Activated T-cell treated with anti-CD3 and anti-CD28 coated beads for 4 hours (primary cell): Measurements from ENCODE around the gene NEK4.

Experiments
- DNase-seq: peaks from one replicate; pipeline ENCODE4 v3.0.0-alpha.2; 2020

The NEK4 gene

GRCh38 chr3:52770496-52771333 is at the start of gene NEK4:
Gene NEK4 (minus strand): TSS chr3:52770940. CDS start chr3:52770746, 194 bp downstream.
- peak; percentile 57 for DNase-seq

- no peak for DNase-seq
Measured at GRCh38 chr3:52819936-52820335, 49.2 kb upstream of the NEK4 start.

- DNase-seq: no peak
Measured at GRCh38 chr3:52817860-52818259, 47.1 kb upstream of the NEK4 start.

GRCh38 chr3:52817221-52817620 is 46.5 kb upstream of the NEK4 start:
- no peak for DNase-seq

- no peak for DNase-seq
Measured at GRCh38 chr3:52816654-52817053, 45.9 kb upstream of the NEK4 start.

GRCh38 chr3:52816199-52816598 is 45.5 kb upstream of the NEK4 start:
- DNase-seq: no peak

- no peak for DNase-seq
Measured at GRCh38 chr3:52813810-52814209, 43.1 kb upstream of the NEK4 start.

- no peak for DNase-seq
Measured at GRCh38 chr3:52811452-52812011, 40.8 kb upstream of the NEK4 start.

GRCh38 chr3:52810923-52811322 is 40.2 kb upstream of the NEK4 start:
- DNase-seq: no peak

GRCh38 chr3:52809662-52810377 is 39.1 kb upstream of the NEK4 start:
- DNase-seq: no peak

- no peak for DNase-seq
Measured at GRCh38 chr3:52809149-52809548, 38.4 kb upstream of the NEK4 start.

- no peak for DNase-seq
Measured at GRCh38 chr3:52805270-52806039, 34.7 kb upstream of the NEK4 start.

- no peak for DNase-seq
Measured at GRCh38 chr3:52801839-52802238, 31.1 kb upstream of the NEK4 start.

- no peak for DNase-seq
Measured at GRCh38 chr3:52800079-52800478, 29.3 kb upstream of the NEK4 start.

- DNase-seq: no peak
Measured at GRCh38 chr3:52798978-52799476, 28.3 kb upstream of the NEK4 start.

GRCh38 chr3:52798376-52798977 is 27.7 kb upstream of the NEK4 start:
- no peak for DNase-seq

GRCh38 chr3:52796411-52796810 is 25.7 kb upstream of the NEK4 start:
- no peak for DNase-seq

GRCh38 chr3:52795298-52795900 is 24.7 kb upstream of the NEK4 start:
- DNase-seq: no peak

- no peak for DNase-seq
Measured at GRCh38 chr3:52794612-52795099, 23.9 kb upstream of the NEK4 start, which contains the start of gene ITIH3. Gene ITIH3 (plus strand): TSS chr3:52794796. CDS start chr3:52794804, 8 bp downstream.

- DNase-seq: no peak
Measured at GRCh38 chr3:52793702-52794611, 23.2 kb upstream of the NEK4 start.
